ENCODE measurements around the gene ESF1. TPM values are rescaled to one million over a fixed set of nuclear protein-coding genes. Genes with fewer than 3 reads are reported as not detected.

The ESF1 gene
- total RNA-seq, 1 donor from 2014 or later, result 16.1 TPM

DNA sequence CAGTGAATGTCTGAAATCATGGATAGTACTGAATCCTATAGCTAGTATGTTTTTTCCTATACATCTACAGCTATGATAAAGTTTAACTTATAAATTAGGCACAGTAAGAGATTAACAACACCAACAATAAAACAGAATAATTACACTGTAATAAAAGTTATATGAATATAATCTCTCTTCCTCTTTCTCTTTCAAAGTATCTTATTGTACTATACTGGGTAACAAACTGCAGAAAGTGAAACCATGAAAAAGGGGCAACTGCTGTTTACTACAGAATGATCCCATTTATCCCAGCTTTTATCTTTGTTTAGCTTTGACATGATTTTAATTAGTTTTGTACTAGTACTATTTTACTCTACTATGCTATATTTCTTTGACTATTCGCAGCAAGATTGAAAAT lies 25.8 kb downstream of the ESF1 start:
- H3K36me3 Mint-ChIP-seq (ENCODE audit: unreplicated experiment), result peaks cover 12% of the 10 kb centered on the region
- H3K4me1 Mint-ChIP-seq (ENCODE audit: low read depth, unreplicated experiment), result no peaks in the 10 kb centered on the region
- TF ChIP-seq, protein P1, sequence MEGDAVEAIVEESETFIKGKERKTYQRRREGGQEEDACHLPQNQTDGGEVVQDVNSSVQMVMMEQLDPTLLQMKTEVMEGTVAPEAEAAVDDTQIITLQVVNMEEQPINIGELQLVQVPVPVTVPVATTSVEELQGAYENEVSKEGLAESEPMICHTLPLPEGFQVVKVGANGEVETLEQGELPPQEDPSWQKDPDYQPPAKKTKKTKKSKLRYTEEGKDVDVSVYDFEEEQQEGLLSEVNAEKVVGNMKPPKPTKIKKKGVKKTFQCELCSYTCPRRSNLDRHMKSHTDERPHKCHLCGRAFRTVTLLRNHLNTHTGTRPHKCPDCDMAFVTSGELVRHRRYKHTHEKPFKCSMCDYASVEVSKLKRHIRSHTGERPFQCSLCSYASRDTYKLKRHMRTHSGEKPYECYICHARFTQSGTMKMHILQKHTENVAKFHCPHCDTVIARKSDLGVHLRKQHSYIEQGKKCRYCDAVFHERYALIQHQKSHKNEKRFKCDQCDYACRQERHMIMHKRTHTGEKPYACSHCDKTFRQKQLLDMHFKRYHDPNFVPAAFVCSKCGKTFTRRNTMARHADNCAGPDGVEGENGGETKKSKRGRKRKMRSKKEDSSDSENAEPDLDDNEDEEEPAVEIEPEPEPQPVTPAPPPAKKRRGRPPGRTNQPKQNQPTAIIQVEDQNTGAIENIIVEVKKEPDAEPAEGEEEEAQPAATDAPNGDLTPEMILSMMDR (IDR thresholded peaks at IDR 0.05; ENCODE audit: partially characterized antibody, unreplicated experiment), result no peak
- no peak for DNase-seq
- no peaks in the 10 kb centered on the region for H3K9me3 Mint-ChIP-seq (ENCODE audit: unreplicated experiment)
- H3K27me3 Mint-ChIP-seq (ENCODE audit: unreplicated experiment), result peaks cover 2% of the 10 kb centered on the region
- no peak overlapping the region for H3K27ac Mint-ChIP-seq (ENCODE audit: unreplicated experiment)
- H3K4me3 Mint-ChIP-seq (ENCODE audit: unreplicated experiment), result no peak overlapping the region

GRCh38 chr20:13756551-13756950 lies 28.2 kb downstream of the ESF1 start:
- no peaks in the 10 kb centered on the region for H3K9me3 Mint-ChIP-seq (ENCODE audit: unreplicated experiment)
- peaks cover 2% of the 10 kb centered on the region for H3K27me3 Mint-ChIP-seq (ENCODE audit: unreplicated experiment)
- peaks cover 12% of the 10 kb centered on the region for H3K36me3 Mint-ChIP-seq (ENCODE audit: unreplicated experiment)
- H3K4me3 Mint-ChIP-seq (ENCODE audit: unreplicated experiment), result no peak overlapping the region
- H3K27ac Mint-ChIP-seq (ENCODE audit: unreplicated experiment), result no peak overlapping the region
- no peak for DNase-seq
- H3K4me1 Mint-ChIP-seq (ENCODE audit: low read depth, unreplicated experiment), result no peaks in the 10 kb centered on the region
- TF ChIP-seq, protein P1 (IDR thresholded peaks at IDR 0.05; ENCODE audit: partially characterized antibody, unreplicated experiment), result no peak

DNA sequence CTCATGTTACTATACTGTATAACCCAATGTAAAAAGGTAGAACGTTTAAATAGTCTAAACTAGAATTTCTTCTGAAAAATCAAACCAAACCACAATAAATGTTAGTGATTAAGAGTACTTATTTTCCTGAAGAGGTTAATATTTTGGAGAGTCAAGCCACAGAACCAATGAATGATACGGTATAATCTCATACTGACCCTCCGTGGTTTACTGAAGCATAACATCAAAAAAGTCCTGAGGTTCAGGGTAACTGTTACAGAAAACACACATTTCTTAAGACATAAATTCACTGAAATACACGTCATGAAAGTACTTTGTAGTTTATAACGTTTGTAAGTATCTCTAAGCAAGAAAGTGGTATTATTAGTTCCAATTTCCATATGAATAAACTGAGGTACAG lies 28.9 kb downstream of the ESF1 start:
- TF ChIP-seq, protein P1 (IDR thresholded peaks at IDR 0.05; ENCODE audit: partially characterized antibody, unreplicated experiment), result no peak
- Mint-ChIP-seq H3K36me3 (ENCODE audit: unreplicated experiment) (peaks cover 12% of the 10 kb centered on the region), H3K4me1 (ENCODE audit: low read depth, unreplicated experiment) (no peaks in the 10 kb centered on the region), H3K27me3 (ENCODE audit: unreplicated experiment) (peaks cover 2% of the 10 kb centered on the region), H3K27ac (ENCODE audit: unreplicated experiment) (no peak overlapping the region), H3K9me3 (ENCODE audit: unreplicated experiment) (no peaks in the 10 kb centered on the region), H3K4me3 (ENCODE audit: unreplicated experiment) (no peak overlapping the region)
- no peak for DNase-seq

DNA sequence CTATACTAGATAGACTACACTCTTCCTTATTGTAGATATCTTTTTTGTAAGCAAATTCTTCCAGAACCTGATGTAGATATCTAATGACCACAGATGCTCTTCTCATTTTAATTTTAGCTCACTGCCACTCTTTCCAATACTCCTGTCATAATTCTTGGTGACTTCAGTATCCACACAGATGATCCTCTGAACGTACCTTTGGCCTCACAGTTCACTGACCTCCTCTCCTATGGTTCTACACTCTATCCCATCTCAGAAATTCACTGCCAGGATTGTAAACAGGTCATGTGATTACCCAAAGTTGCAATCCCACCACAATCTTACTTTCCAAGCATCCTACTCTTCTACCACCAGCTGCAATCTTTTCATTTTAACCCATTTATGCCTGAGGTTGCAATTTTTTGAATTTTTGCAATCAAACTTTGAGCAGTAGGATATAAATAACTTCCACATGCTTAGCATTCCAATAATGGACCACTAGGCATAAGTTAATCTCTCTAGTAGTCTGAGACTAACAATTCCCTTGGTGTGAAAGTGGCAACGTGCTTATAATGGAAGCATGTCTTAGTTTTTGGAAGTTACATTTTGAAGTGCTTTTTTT lies 31.2 kb downstream of the ESF1 start:
- Mint-ChIP-seq H3K9me3 (ENCODE audit: unreplicated experiment) (no peaks in the 10 kb centered on the region), H3K36me3 (ENCODE audit: unreplicated experiment) (no peaks in the 10 kb centered on the region), H3K4me3 (ENCODE audit: unreplicated experiment) (no peak overlapping the region), H3K27ac (ENCODE audit: unreplicated experiment) (no peak overlapping the region), H3K27me3 (ENCODE audit: unreplicated experiment) (peaks cover 2% of the 10 kb centered on the region), H3K4me1 (ENCODE audit: low read depth, unreplicated experiment) (no peaks in the 10 kb centered on the region)
- no peak for DNase-seq
- TF ChIP-seq, protein P1 (IDR thresholded peaks at IDR 0.05; ENCODE audit: partially characterized antibody, unreplicated experiment), result no peak

DNA sequence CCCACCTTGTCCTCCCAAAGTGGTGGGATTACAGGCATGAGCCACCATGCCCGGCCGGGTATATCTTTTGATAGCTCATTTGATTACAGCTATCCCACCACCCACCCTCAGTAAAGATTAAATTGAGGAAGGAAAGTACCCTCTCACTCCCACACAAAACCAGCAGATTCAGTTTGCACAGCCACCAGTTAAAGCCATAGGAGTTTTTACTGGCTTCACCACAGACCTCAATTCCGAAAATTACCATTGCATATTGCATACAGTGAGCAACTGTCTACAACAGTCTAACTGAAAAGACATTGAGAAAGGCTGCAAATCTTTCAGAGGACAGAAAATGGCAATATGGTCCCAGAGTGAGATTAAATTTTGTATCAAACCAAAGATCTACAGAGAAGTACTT lies 34.9 kb downstream of the ESF1 start:
- H3K4me3 Mint-ChIP-seq (ENCODE audit: unreplicated experiment), result no peak overlapping the region
- TF ChIP-seq, protein P1 (IDR thresholded peaks at IDR 0.05; ENCODE audit: partially characterized antibody, unreplicated experiment), result no peak
- H3K4me1 Mint-ChIP-seq (ENCODE audit: low read depth, unreplicated experiment), result no peaks in the 10 kb centered on the region
- H3K9me3 Mint-ChIP-seq (ENCODE audit: unreplicated experiment), result no peaks in the 10 kb centered on the region
- DNase-seq, result no peak
- H3K27me3 Mint-ChIP-seq (ENCODE audit: unreplicated experiment), result no peaks in the 10 kb centered on the region
- H3K27ac Mint-ChIP-seq (ENCODE audit: unreplicated experiment), result no peak overlapping the region
- no peaks in the 10 kb centered on the region for H3K36me3 Mint-ChIP-seq (ENCODE audit: unreplicated experiment)
